ENCODE data around the gene UBE2I. TPM values are rescaled to one million over a fixed set of nuclear protein-coding genes. Genes with fewer than 3 reads are reported as not detected.

The UBE2I gene
- total and polyA plus RNA-seq, 2 of the 4 experiments (the other 2 are of a cell fraction): 30.8 to 140 TPM

- no peak overlapping the region for H3K4ac ChIP-seq (ENCODE audit: low read depth, low read length)
- H3K27ac ChIP-seq (ENCODE audit: insufficient read depth, low read length): no peak overlapping the region
- H3K4me3 ChIP-seq (ENCODE audit: insufficient read depth, low read depth, low read length): no peak overlapping the region
- no peak overlapping the region for H4K5ac ChIP-seq (ENCODE audit: low read depth, low read length)
- no peak overlapping the region for H4K91ac ChIP-seq (ENCODE audit: insufficient read depth, low read depth, low read length)
- no peak overlapping the region for H4K8ac ChIP-seq (ENCODE audit: low read depth in 2 of 2, low read length in 2 of 2)
- H3K36me3 ChIP-seq (ENCODE audit: control insufficient read depth, insufficient read depth, low read length): no peaks in the 10 kb centered on the region
- in situ Hi-C loops (cut with MboI; ENCODE audit: low sequenced_read_pairs): no loop called here
- no peak overlapping the region for H2AFZ ChIP-seq (replicated peaks; ENCODE audit: low read length, poor library complexity)
- no peak overlapping the region for H2BK20ac ChIP-seq (ENCODE audit: low read depth, low read length)
- no peak overlapping the region for H3K4me2 ChIP-seq (ENCODE audit: low read depth, low read length)
- H3K79me1 ChIP-seq (ENCODE audit: low read depth in 1 of 2, low read length in 2 of 2): no peaks in the 10 kb centered on the region
- H3K9me1 ChIP-seq (ENCODE audit: insufficient read depth, low read length): no peaks in the 10 kb centered on the region
- H2AK5ac ChIP-seq (ENCODE audit: low read depth, low read length): no peak overlapping the region
- H2BK15ac ChIP-seq (ENCODE audit: low read depth, low read length): no peak overlapping the region
- H2BK5ac ChIP-seq (ENCODE audit: low read depth, low read length, poor library complexity, severe bottlenecking): no peak overlapping the region
- H3K18ac ChIP-seq (ENCODE audit: low read depth, low read length): no peak overlapping the region
- H2AK9ac ChIP-seq (replicated peaks; ENCODE audit: low read depth, low read length, poor library complexity): no peak overlapping the region
- BruUV-seq (replicated peaks): no TSS peak
- ChIA-PET POLR2A (ENCODE audit: unreplicated experiment) (no interaction called here), CTCF (no interaction called here)
- ATAC-seq (ENCODE audit: low read depth) (no peak), DNase-seq (no peak)
- dilution Hi-C loops (cut with HindIII; ENCODE audit: low sequenced_read_pairs, unreplicated experiment): no loop called here
- peaks cover 62% of the 10 kb centered on the region for H3K27me3 ChIP-seq (ENCODE audit: control insufficient read depth, insufficient read depth, low read length)
- 25% methylated on average over 5 of the region's 17 CpGs; no CpG with 5 or more reads in 1 of the 2 experiments for WGBS, 2 experiments (ENCODE audit: extremely low coverage in 2 of 2, insufficient read length in 1 of 2)
- H3K9ac ChIP-seq (ENCODE audit: low read depth, low read length): no peak overlapping the region
- TF ChIP-seq CEBPB (IDR thresholded peaks at IDR 0.05; ENCODE audit: low read depth, low read length) (no peak), MXI1 (IDR thresholded peaks at IDR 0.05; ENCODE audit: borderline replicate concordance, low read depth, low read length) (no peak), SMC3 (IDR thresholded peaks at IDR 0.05; ENCODE audit: low read depth, low read length) (no peak), ELK1 (IDR thresholded peaks at IDR 0.05; ENCODE audit: borderline replicate concordance, low read depth, low read length) (no peak), POLR2A (IDR thresholded peaks at IDR 0.05; ENCODE audit: low read depth, low read length) (no peak), FOS (IDR thresholded peaks at IDR 0.05; ENCODE audit: low read depth, low read length) (no peak), BHLHE40 (IDR thresholded peaks at IDR 0.05; ENCODE audit: low read depth, low read length) (no peak), MAZ (IDR thresholded peaks at IDR 0.05; ENCODE audit: borderline replicate concordance, low read depth, low read length) (no peak), RAD21 (IDR thresholded peaks at IDR 0.05; ENCODE audit: low read length) (no peak), MAFK (IDR thresholded peaks at IDR 0.05; ENCODE audit: low read depth, low read length) (no peak), RFX5 (IDR thresholded peaks at IDR 0.05; ENCODE audit: low read depth, low read length) (no peak), RCOR1 (IDR thresholded peaks at IDR 0.05; ENCODE audit: insufficient replicate concordance, low read length) (no peak), CHD1 (IDR thresholded peaks at IDR 0.05; ENCODE audit: low read depth, low read length) (no peak)
- TF ChIP-seq, protein P1, sequence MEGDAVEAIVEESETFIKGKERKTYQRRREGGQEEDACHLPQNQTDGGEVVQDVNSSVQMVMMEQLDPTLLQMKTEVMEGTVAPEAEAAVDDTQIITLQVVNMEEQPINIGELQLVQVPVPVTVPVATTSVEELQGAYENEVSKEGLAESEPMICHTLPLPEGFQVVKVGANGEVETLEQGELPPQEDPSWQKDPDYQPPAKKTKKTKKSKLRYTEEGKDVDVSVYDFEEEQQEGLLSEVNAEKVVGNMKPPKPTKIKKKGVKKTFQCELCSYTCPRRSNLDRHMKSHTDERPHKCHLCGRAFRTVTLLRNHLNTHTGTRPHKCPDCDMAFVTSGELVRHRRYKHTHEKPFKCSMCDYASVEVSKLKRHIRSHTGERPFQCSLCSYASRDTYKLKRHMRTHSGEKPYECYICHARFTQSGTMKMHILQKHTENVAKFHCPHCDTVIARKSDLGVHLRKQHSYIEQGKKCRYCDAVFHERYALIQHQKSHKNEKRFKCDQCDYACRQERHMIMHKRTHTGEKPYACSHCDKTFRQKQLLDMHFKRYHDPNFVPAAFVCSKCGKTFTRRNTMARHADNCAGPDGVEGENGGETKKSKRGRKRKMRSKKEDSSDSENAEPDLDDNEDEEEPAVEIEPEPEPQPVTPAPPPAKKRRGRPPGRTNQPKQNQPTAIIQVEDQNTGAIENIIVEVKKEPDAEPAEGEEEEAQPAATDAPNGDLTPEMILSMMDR (conservative IDR thresholded peaks at IDR 0.05; ENCODE audit: low read depth, low read length): no peak
- TF ChIP-seq, protein P2, sequence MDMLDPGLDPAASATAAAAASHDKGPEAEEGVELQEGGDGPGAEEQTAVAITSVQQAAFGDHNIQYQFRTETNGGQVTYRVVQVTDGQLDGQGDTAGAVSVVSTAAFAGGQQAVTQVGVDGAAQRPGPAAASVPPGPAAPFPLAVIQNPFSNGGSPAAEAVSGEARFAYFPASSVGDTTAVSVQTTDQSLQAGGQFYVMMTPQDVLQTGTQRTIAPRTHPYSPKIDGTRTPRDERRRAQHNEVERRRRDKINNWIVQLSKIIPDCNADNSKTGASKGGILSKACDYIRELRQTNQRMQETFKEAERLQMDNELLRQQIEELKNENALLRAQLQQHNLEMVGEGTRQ (IDR thresholded peaks at IDR 0.05; ENCODE audit: low read depth, low read length): no peak
- no peaks in the 10 kb centered on the region for H4K20me1 ChIP-seq (ENCODE audit: insufficient read depth, low read length)
- no peaks in the 10 kb centered on the region for H3K9me3 ChIP-seq (ENCODE audit: control insufficient read depth, insufficient read depth, low read length)
- intact Hi-C loops (cut with micrococcal nuclease): no loop called here
- H3K4me1 ChIP-seq (ENCODE audit: control insufficient read depth, insufficient read depth, low read length): no peaks in the 10 kb centered on the region; the same call in 1 of the 2 replicates
- no peak overlapping the region for H2BK120ac ChIP-seq (ENCODE audit: low read depth, low read length)
- no peak overlapping the region for H3K56ac ChIP-seq (ENCODE audit: extremely low read depth, insufficient read depth, low read length)
- H3K23ac ChIP-seq (ENCODE audit: low read depth, low read length): no peak overlapping the region
- no peak overlapping the region for H3K14ac ChIP-seq (replicated peaks; ENCODE audit: low read depth, low read length)
These were observed 20.0 kb upstream of the UBE2I start for GRCh38 chr16:1289477-1289866.
